Measurements from ENCODE around the gene RELB. TPM values are rescaled to one million over a fixed set of nuclear protein-coding genes. Genes with fewer than 3 reads are reported as not detected.
"Not testable (repeated sequence)": the region's sequence is repeated elsewhere in the genome, so short reads cannot be mapped to it uniquely, and the experiment has no call there.

Gene RELB
- polyA plus RNA-seq, 1 donor, result 8.4 TPM

DNA sequence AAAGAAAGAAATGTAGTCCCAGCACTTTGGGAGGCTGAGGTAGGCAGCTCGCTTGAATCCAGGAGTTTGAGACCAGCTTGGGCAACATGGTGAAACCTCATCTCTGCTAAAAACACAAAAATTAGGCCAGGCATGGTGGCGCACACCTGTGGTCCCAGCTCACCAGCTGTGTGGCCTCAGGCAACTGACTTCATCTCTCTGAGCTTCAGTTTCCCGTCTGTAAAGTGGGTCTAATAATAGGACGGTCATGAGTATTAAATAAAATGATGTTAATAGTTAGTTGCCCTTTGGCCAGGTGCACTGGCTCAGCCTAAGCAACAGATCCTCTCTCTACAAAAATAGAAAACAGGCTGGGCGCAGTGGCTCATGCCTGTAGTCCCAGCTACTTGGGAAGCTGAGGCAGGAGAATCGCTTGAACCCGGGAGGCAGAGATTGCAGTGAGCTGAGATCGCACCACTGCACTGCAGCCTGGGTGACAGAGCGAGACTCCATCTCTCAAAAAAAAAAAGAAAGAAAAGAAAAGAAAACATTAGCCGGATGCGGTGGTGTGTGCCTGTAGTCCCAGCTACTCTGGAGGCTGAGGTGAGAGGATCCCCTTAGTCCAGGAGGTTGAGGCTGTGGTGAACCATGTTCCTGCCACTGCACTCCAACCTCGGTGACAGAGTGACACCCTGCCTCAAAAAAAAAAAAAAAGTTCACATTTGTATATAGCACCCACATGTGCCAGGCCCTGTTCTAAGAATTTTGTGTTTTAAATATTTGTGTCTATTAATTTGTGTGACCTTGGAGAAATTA, 1.9 kb upstream of the RELB start:
- not testable (repeated sequence) for H3K4me3 ChIP-seq (ENCODE audit: low read length)
- 100% methylated on average over 1 of the region's 12 CpGs for WGBS (ENCODE audit: insufficient coverage, low lambda C conversion rate)

DNA sequence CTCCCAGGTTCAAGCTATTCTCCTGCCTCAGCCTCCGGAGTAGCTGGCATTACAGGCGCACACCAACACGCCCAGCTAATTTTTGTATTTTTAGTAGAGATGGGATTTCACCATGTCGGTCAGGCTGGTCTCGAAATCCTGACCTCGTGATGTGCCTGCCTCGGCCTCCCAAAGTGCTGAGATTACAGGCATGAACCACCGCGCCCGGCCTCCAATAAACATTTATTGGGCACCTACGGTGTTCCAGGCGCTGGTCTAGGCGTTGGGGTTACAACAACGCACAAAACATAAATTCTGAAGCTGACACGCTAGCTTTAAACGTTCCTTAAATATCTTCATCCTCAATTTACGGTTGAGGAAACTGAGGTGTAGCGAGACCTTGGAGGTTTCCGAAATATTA, 599 bp upstream of the RELB start:
- DNase-seq; H3K27me3 ChIP-seq (ENCODE audit: control insufficient read depth, insufficient read depth, low read length); H3K9me3 ChIP-seq (ENCODE audit: control insufficient read depth, low read depth, low read length); H3K36me3 ChIP-seq (ENCODE audit: control insufficient read depth, insufficient read depth, low read length): not testable (repeated sequence)
- WGBS (ENCODE audit: insufficient coverage, low lambda C conversion rate), result no CpG with 5 or more reads among the region's 19 CpGs
- Histone ChIP-seq H3K4me3 (ENCODE audit: low read length) (peak overlapping the region; percentile 3), H3K4me1 (ENCODE audit: control insufficient read depth, insufficient read depth, low read length) (peaks cover 17% of the 10 kb centered on the region), H3K27ac (ENCODE audit: low read length) (peak overlapping the region; percentile 22)

More for the DNA sequence above, 1.9 kb upstream of the RELB start:
- not testable (repeated sequence) for H3K36me3 ChIP-seq (ENCODE audit: control insufficient read depth, insufficient read depth, low read length); H3K9me3 ChIP-seq (ENCODE audit: control insufficient read depth, low read depth, low read length); H3K27ac ChIP-seq (ENCODE audit: low read length); H3K27me3 ChIP-seq (ENCODE audit: control insufficient read depth, insufficient read depth, low read length); DNase-seq
- H3K4me1 ChIP-seq (ENCODE audit: control insufficient read depth, insufficient read depth, low read length), result peaks cover 11% of the 10 kb centered on the region

DNA sequence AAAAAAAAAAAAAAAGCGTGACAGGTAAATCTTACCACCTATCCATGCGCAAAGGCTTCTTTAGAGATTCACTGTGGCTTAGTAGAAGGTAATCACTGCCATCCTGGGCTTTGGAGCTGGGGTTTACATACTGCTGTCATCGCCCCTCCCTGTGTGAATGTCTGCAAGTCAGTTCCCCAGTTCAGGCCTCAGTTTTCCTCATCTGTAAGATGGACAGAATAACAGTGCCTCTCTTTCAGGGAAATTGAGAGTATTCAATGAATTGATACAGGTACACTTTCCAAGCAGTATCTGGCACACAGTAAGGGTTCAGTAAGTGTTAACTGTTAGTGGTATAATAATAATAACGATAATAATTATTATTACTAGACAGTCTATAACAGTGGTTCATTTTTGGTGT, 2.2 kb downstream of the RELB start:
- H3K4me1 ChIP-seq (ENCODE audit: control insufficient read depth, insufficient read depth, low read length), result peaks cover 40% of the 10 kb centered on the region
- no peak overlapping the region for H3K27ac ChIP-seq (ENCODE audit: low read length)
- H3K9me3 ChIP-seq (ENCODE audit: control insufficient read depth, low read depth, low read length), result no peaks in the 10 kb centered on the region
- no peak overlapping the region for H3K4me3 ChIP-seq (ENCODE audit: low read length)
- WGBS (ENCODE audit: insufficient coverage, low lambda C conversion rate), result no CpG with 5 or more reads among the region's 4 CpGs
- H3K36me3 ChIP-seq (ENCODE audit: control insufficient read depth, insufficient read depth, low read length), result no peaks in the 10 kb centered on the region
- no peak for DNase-seq
- no peaks in the 10 kb centered on the region for H3K27me3 ChIP-seq (ENCODE audit: control insufficient read depth, insufficient read depth, low read length)

DNA sequence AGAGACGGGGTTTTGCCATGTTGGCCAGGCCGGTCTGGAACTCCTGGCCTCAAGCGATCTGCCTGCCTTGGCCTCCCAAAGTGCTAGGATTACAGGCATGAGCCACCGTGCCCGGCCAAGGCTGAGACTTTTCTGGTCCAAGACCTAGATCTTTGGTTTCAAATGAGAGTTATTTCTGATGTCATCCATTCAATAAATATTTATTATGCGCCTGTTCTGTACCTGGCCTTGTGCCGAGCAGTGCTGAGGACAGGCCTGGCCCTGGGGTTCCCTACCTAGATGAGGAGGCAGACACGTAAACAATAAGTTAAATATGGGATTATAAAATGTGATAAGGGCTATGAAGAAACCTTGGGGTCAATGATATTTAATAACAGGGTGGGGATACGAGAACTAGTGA, 4.5 kb downstream of the RELB start:
- H3K36me3 ChIP-seq (ENCODE audit: control insufficient read depth, insufficient read depth, low read length), result no peaks in the 10 kb centered on the region
- H3K27ac ChIP-seq (ENCODE audit: low read length), result peak overlapping the region; percentile 97
- WGBS (ENCODE audit: insufficient coverage, low lambda C conversion rate), result no CpG with 5 or more reads among the region's 9 CpGs
- H3K27me3 ChIP-seq (ENCODE audit: control insufficient read depth, insufficient read depth, low read length), result no peaks in the 10 kb centered on the region
- H3K9me3 ChIP-seq (ENCODE audit: control insufficient read depth, low read depth, low read length), result no peaks in the 10 kb centered on the region
- peak; percentile 77 to 90 for DNase-seq
- H3K4me3 ChIP-seq (ENCODE audit: low read length), result no peak overlapping the region
- H3K4me1 ChIP-seq (ENCODE audit: control insufficient read depth, insufficient read depth, low read length), result peaks cover 49% of the 10 kb centered on the region

DNA sequence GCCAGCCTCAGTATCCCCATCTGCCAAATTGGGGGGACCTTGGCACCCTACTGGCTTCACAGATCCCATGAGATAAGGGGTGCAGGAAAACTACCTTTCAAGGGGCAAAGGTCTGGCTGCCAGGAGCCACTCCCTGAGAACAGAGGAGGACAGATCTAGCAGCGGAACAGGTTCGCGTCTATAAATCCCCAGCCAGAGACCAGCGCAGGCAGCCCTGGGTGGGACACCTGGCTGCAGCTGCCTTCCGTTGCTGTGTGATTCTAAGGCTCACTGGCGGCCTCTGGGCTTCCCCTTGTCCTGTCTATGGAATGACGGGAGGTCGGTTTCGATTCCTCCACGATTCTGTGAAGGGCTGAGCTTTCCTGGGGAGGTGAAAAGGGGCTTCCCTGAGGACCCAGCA, 7.3 kb downstream of the RELB start:
- peak overlapping the region; percentile 25 for H3K4me3 ChIP-seq (ENCODE audit: low read length)
- H3K27ac ChIP-seq (ENCODE audit: low read length), result peak overlapping the region; percentile 93
- H3K9me3 ChIP-seq (ENCODE audit: control insufficient read depth, low read depth, low read length), result no peaks in the 10 kb centered on the region
- DNase-seq, result peak; percentile 77 to 94
- H3K27me3 ChIP-seq (ENCODE audit: control insufficient read depth, insufficient read depth, low read length), result no peaks in the 10 kb centered on the region
- H3K4me1 ChIP-seq (ENCODE audit: control insufficient read depth, insufficient read depth, low read length), result peaks cover 39% of the 10 kb centered on the region
- H3K36me3 ChIP-seq (ENCODE audit: control insufficient read depth, insufficient read depth, low read length), result no peaks in the 10 kb centered on the region
- no CpG with 5 or more reads among the region's 10 CpGs for WGBS (ENCODE audit: insufficient coverage, low lambda C conversion rate)

DNA sequence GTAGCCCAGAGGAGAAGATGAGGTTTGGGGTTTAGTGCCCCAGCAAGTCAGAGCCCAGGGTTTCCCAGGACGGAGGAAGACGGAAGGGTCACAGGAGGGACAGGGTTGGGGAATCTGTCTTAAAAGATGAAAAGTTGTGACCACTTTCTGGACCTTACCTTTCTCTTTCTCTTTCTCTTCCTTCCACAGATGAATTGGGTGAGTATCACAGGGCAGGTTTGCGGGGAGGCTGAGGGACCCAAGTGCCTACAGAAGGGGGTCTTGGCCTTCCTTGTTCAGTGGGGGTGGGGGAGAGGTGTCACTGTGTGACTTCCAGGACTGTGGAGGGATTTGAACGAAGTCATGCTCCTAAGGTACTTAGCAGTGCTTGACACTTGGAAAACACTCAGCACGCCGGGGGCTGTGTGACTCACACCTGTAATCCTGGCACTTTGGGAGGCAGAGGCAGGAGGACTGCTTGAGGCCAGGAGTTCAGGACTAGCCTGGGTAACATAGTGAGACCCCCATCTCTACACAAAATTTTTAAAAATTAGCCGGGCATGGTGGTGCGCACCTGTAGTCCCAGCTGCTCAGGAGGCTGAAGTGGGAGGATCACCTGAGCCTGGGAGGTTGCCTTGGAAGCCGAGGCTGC, 8.5 kb downstream of the RELB start:
- WGBS (ENCODE audit: insufficient coverage, low lambda C conversion rate), result no CpG with 5 or more reads among the region's 9 CpGs
- H3K27me3 ChIP-seq (ENCODE audit: control insufficient read depth, insufficient read depth, low read length), result no peaks in the 10 kb centered on the region
- H3K27ac ChIP-seq (ENCODE audit: low read length), result no peak overlapping the region
- H3K9me3 ChIP-seq (ENCODE audit: control insufficient read depth, low read depth, low read length), result no peaks in the 10 kb centered on the region
- H3K36me3 ChIP-seq (ENCODE audit: control insufficient read depth, insufficient read depth, low read length), result peaks cover 2% of the 10 kb centered on the region
- H3K4me3 ChIP-seq (ENCODE audit: low read length), result no peak overlapping the region
- no peak for DNase-seq
- H3K4me1 ChIP-seq (ENCODE audit: control insufficient read depth, insufficient read depth, low read length), result peaks cover 39% of the 10 kb centered on the region

DNA sequence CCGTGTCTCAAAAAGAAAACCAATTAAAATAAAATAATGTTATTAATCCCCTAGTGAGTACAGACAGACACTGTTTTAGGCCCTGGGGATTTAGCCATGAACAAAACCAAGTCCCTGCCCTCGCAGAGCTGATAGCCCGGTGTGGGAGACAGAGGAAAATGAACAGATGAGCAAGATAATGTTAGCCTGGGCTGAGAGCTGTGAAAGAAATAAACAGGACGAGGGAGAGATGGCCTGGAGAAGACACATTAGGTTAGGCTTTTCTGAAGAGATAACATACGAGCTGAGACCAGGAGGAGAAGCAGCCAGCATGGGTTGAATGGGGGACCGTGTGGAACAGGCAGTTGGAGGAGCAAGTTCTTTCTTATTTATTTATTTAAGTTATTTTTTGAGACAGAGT, 9.0 kb downstream of the RELB start:
- 65% methylated on average over 2 of the region's 6 CpGs for WGBS (ENCODE audit: insufficient coverage, low lambda C conversion rate)

DNA sequence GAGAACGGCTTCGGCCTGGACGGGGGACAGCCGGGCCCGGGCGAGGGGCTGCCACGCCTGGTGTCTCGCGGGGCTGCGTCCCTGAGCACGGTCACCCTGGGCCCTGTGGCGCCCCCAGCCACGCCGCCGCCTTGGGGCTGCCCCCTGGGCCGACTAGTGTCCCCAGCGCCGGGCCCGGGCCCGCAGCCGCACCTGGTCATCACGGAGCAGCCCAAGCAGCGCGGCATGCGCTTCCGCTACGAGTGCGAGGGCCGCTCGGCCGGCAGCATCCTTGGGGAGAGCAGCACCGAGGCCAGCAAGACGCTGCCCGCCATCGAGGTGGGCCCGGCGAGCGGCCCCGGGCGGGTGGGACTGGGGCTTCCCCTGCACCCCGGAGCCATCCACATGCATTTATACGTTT, 10.7 kb downstream of the RELB start:
- Histone ChIP-seq H3K9me3 (ENCODE audit: control insufficient read depth, low read depth, low read length) (no peaks in the 10 kb centered on the region), H3K4me1 (ENCODE audit: control insufficient read depth, insufficient read depth, low read length) (peaks cover 20% of the 10 kb centered on the region), H3K27ac (ENCODE audit: low read length) (no peak overlapping the region), H3K4me3 (ENCODE audit: low read length) (no peak overlapping the region), H3K36me3 (ENCODE audit: control insufficient read depth, insufficient read depth, low read length) (peaks cover 4% of the 10 kb centered on the region), H3K27me3 (ENCODE audit: control insufficient read depth, insufficient read depth, low read length) (no peaks in the 10 kb centered on the region)
- no CpG with 5 or more reads among the region's 42 CpGs for WGBS (ENCODE audit: insufficient coverage, low lambda C conversion rate)
- DNase-seq, result no peak

More for the DNA sequence above, 9.0 kb downstream of the RELB start:
- Histone ChIP-seq H3K4me1 (ENCODE audit: control insufficient read depth, insufficient read depth, low read length) (peaks cover 36% of the 10 kb centered on the region), H3K27ac (ENCODE audit: low read length) (no peak overlapping the region), H3K9me3 (ENCODE audit: control insufficient read depth, low read depth, low read length) (no peaks in the 10 kb centered on the region), H3K36me3 (ENCODE audit: control insufficient read depth, insufficient read depth, low read length) (peaks cover 3% of the 10 kb centered on the region), H3K4me3 (ENCODE audit: low read length) (no peak overlapping the region), H3K27me3 (ENCODE audit: control insufficient read depth, insufficient read depth, low read length) (no peaks in the 10 kb centered on the region)
- no peak for DNase-seq

DNA sequence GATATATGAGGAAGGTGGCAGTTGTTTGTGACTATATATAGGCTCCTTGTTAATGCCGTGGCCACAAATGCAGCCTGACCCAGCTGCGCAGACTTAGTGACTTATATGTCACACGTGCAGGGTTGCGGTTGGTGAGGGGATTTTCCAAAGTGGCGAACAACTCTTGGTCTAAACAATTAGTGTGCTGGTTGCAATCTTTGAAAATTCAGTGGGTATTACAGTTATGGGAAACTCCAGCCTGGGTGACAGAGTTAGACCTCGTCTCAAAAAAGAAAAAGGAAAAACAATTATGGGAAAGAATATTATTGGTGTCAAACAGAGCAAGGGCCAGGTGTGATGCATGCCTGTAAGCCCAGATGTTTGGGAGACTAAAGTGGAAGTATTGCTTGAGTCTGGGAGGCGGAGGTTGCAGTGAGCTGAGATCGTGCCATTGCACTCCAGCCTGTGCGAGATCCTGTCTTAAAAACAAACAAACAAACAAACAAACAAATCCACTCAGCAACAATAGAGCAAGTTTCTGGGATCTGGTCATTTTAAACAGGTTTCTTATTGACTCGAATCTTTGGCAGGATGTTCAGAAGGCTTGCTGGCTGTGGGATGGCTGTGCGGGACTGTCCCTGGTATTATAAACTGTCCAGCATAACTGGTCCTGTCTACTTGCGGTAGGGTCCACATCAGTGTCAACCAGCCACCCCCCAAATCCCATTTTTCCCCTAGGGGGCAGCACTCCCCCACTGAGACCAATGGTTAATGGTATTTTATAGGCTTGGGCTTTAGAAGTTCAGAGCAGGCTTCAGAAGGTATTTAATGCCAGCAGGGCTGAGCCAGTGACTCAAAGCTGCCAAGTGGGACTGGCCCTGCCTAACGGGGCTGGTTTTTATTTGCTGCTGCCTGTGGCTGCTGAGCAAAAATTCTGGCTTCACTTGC, 15.4 kb downstream of the RELB start:
- no CpG with 5 or more reads among the region's 13 CpGs for WGBS (ENCODE audit: insufficient coverage, low lambda C conversion rate)
- H3K9me3 ChIP-seq (ENCODE audit: control insufficient read depth, low read depth, low read length), result no peaks in the 10 kb centered on the region
- DNase-seq, result peak in 1 of 2 donors; percentile 58
- H3K4me3 ChIP-seq (ENCODE audit: low read length), result no peak overlapping the region
- peaks cover 4% of the 10 kb centered on the region for H3K36me3 ChIP-seq (ENCODE audit: control insufficient read depth, insufficient read depth, low read length)
- no peak overlapping the region for H3K27ac ChIP-seq (ENCODE audit: low read length)
- peaks cover 2% of the 10 kb centered on the region for H3K4me1 ChIP-seq (ENCODE audit: control insufficient read depth, insufficient read depth, low read length)
- no peaks in the 10 kb centered on the region for H3K27me3 ChIP-seq (ENCODE audit: control insufficient read depth, insufficient read depth, low read length)

DNA sequence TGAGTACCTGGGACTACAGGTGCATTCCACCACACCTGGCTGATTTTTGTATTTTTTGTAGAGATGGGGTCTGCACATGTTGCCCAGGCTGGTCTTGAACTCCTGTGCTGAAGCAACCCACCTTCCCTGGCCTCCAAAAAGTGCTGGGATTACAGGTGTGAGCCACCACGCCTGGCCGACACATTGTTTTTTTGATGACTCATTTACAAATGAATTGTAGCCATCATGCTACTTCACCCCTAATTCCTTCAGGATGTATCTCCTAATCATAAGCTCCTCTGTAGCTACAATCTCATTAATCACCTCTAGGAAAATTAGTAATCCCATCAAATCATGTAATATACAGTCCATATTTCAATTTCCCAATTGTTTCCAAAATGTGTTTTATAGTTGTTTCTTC, 17.9 kb downstream of the RELB start:
- no CpG with 5 or more reads among the region's 2 CpGs for WGBS (ENCODE audit: insufficient coverage, low lambda C conversion rate)
- Histone ChIP-seq H3K27ac (ENCODE audit: low read length) (no peak overlapping the region), H3K4me3 (ENCODE audit: low read length) (no peak overlapping the region), H3K4me1 (ENCODE audit: control insufficient read depth, insufficient read depth, low read length) (peaks cover 2% of the 10 kb centered on the region), H3K36me3 (ENCODE audit: control insufficient read depth, insufficient read depth, low read length) (peaks cover 5% of the 10 kb centered on the region), H3K9me3 (ENCODE audit: control insufficient read depth, low read depth, low read length) (no peaks in the 10 kb centered on the region), H3K27me3 (ENCODE audit: control insufficient read depth, insufficient read depth, low read length) (no peaks in the 10 kb centered on the region)
- DNase-seq, result no peak
